SK-N-SH (cell line): Measurements from ENCODE around the gene DNAJC15. TPM values are rescaled to one million over a fixed set of nuclear protein-coding genes. Genes with fewer than 3 reads are reported as not detected.

Source experiments
- CTCF ChIA-PET: fragments of 300-600, 350-600 bp; formaldehyde crosslinking; extraction: SDS; loops from one replicate; lab custom pipeline; 2021; lab: Yijun Ruan, JAX
- POLR2A ChIA-PET: fragments of 350-600 bp; sonication (Branson Sonifier 250); formaldehyde crosslinking; extraction: SDS; loops from one replicate; lab custom pipeline; 2020; ENCODE audit warnings: antibody characterized with exemption, inconsistent platforms; lab: Yijun Ruan, JAX
- DNase-seq: peaks from one replicate; pipeline ENCODE4 v3.0.0; 2012
- H2AFZ ChIP-seq: fragments of 200-600 bp; sonication (generic); 2 replicates; pipeline ENCODE4 v1.8.1; 2016; ENCODE audit warnings: antibody characterized with exemption, mild to moderate bottlenecking, low read depth
- H3F3A ChIP-seq: fragments of 200-600 bp; sonication (generic); replicated peaks from 2 replicates; pipeline ENCODE3; 2016; ENCODE audit warnings: antibody characterized with exemption, mild to moderate bottlenecking; ENCODE audit not compliant: insufficient read depth
- H3K27ac ChIP-seq, 2 experiments: fragments of 200-500 bp in 1 of 2; fragments of 200-600 bp in 1 of 2; sonication (Bioruptor generic) in 1 of 2; sonication (generic), shearing (Covaris generic) in 1 of 2; 2 replicates each; pipeline versions ENCODE4 v1.5.1 to v1.6.1; 2014 to 2016; ENCODE audit warnings: low read depth in 2 of 2, inconsistent platforms in 1 of 2, low read length in 1 of 2, mild to moderate bottlenecking in 1 of 2, mixed read lengths in 1 of 2
- H3K27me3 ChIP-seq: fragments of 200-600 bp; sonication (generic), shearing (Covaris generic); 2 replicates; pipeline ENCODE4 v1.6.1; 2016; ENCODE audit warnings: mixed run types; ENCODE audit not compliant: insufficient read depth
- H3K36me3 ChIP-seq, 2 experiments: fragments of 200-500 bp in 1 of 2; fragments of 200-600 bp in 1 of 2; sonication (Bioruptor generic) in 1 of 2; sonication (generic) in 1 of 2; replicated peaks in 1 of 2; 2 replicates each; pipeline versions ENCODE3 to v1.5.1; 2014 to 2016; ENCODE audit warnings: low read length in 1 of 2, mild to moderate bottlenecking in 1 of 2; ENCODE audit not compliant: insufficient read depth in 2 of 2, control insufficient read depth in 1 of 2
- H3K4me1 ChIP-seq, 2 experiments: fragments of 200-500 bp in 1 of 2; fragments of 200-600 bp in 1 of 2; sonication (Bioruptor generic) in 1 of 2; sonication (generic), shearing (Covaris generic) in 1 of 2; 2 replicates each; pipeline versions ENCODE4 v1.5.1 to v1.6.1; 2014 to 2016; ENCODE audit warnings: low read depth in 1 of 2, low read length in 1 of 2, mixed run types in 1 of 2; ENCODE audit not compliant: insufficient read depth in 2 of 2, control insufficient read depth in 1 of 2
- H3K4me2 ChIP-seq: fragments of 200-600 bp; sonication (generic), shearing (Covaris generic); 2 replicates; pipeline ENCODE4 v1.6.1; 2017; ENCODE audit warnings: mixed run types
- H3K4me3 ChIP-seq, 2 experiments: fragments of 200-500 bp in 1 of 2; fragments of 200-600 bp in 1 of 2; sonication (Bioruptor generic) in 1 of 2; sonication (generic), shearing (Covaris generic) in 1 of 2; 2 replicates each; pipeline versions ENCODE4 v1.5.1 to v1.8.1; 2014 to 2016; ENCODE audit warnings: low read depth in 2 of 2, inconsistent platforms in 1 of 2, low read length in 1 of 2, mild to moderate bottlenecking in 1 of 2, mixed read lengths in 1 of 2, moderate library complexity in 1 of 2
- H3K79me2 ChIP-seq: fragments of 200-600 bp; sonication (generic); 2 replicates; pipeline ENCODE4 v1.8.1; 2017; ENCODE audit warnings: mild to moderate bottlenecking; ENCODE audit not compliant: insufficient read depth
- H3K9ac ChIP-seq: fragments of 200-600 bp; sonication (generic); 2 replicates; pipeline ENCODE4 v1.6.1; 2017; ENCODE audit warnings: mixed run types
- H3K9me2 ChIP-seq: fragments of 200-600 bp; sonication (generic); 2 replicates; pipeline ENCODE4 v1.6.1; 2017; ENCODE audit warnings: mixed run types
- H3K9me3 ChIP-seq: fragments of 200-600 bp; sonication (generic); 2 replicates; pipeline ENCODE4 v1.6.1; 2017; ENCODE audit warnings: mixed run types, mild to moderate bottlenecking, moderate library complexity
- H4K20me1 ChIP-seq: fragments of 200-600 bp; sonication (generic); 2 replicates; pipeline ENCODE4 v1.6.1; 2017; ENCODE audit warnings: mild to moderate bottlenecking, mixed run types; ENCODE audit not compliant: insufficient read depth
- CTCF ChIP-seq: fragments of 200-600 bp; sonication (generic); IDR thresholded peaks from 2 replicates; pipeline ENCODE4 v1.6.1; 2017; ENCODE audit warnings: antibody characterized with exemption, mild to moderate bottlenecking, moderate library complexity
- ELF1 ChIP-seq: IDR thresholded peaks from 2 replicates; pipeline ENCODE4 v1.4.0; 2012
- EZH2phosphoT487 ChIP-seq: fragments of 200-600 bp; sonication (generic); IDR thresholded peaks from 2 replicates; pipeline ENCODE4 v1.6.1; 2017; ENCODE audit warnings: low read depth, mixed run types, mild to moderate bottlenecking, antibody characterized with exemption, moderate library complexity, borderline replicate concordance
- FOSL2 ChIP-seq: IDR thresholded peaks from 2 replicates; pipeline ENCODE4 v1.4.0; 2012; ENCODE audit warnings: low read depth, mild to moderate bottlenecking, moderate library complexity, borderline replicate concordance
- GATA2 ChIP-seq: sonication (generic); formaldehyde crosslinking; IDR thresholded peaks from 2 replicates; pipeline ENCODE4 v1.5.0; 2020; ENCODE audit warnings: mild to moderate bottlenecking, missing genetic modification reagents
- IRF3 ChIP-seq: fragments of 150-350 bp; IDR thresholded peaks from 2 replicates; pipeline ENCODE4 v1.6.1; 2016; ENCODE audit warnings: mild to moderate bottlenecking, low read depth, low read length
- MXI1 ChIP-seq: IDR thresholded peaks from 2 replicates; pipeline ENCODE4 v1.6.1; 2012; ENCODE audit warnings: mild to moderate bottlenecking, low read depth, low read length, improper control_type of control experiment
- NFIC ChIP-seq: IDR thresholded peaks from 2 replicates; pipeline ENCODE4 v1.4.0; 2012; ENCODE audit warnings: borderline replicate concordance
- NRF1 ChIP-seq: IDR thresholded peaks from 2 replicates; pipeline ENCODE4 v1.6.1; 2012; ENCODE audit warnings: low read depth, mild to moderate bottlenecking, low read length
- PBX3 ChIP-seq: IDR thresholded peaks from 2 replicates; pipeline ENCODE4; 2012
- RCOR1 ChIP-seq: fragments of 150-350 bp; IDR thresholded peaks from 2 replicates; pipeline ENCODE4 v1.6.1; 2017; ENCODE audit warnings: antibody characterized with exemption, low read length
- RFX5 ChIP-seq: IDR thresholded peaks from 2 replicates; pipeline ENCODE4 v1.6.1; 2012; ENCODE audit warnings: mild to moderate bottlenecking, improper control_type of control experiment, low read length
- RXRA ChIP-seq: IDR thresholded peaks from 2 replicates; pipeline ENCODE4 v1.4.0; 2012; ENCODE audit warnings: low read depth, mild to moderate bottlenecking, borderline replicate concordance
- SIN3A ChIP-seq: IDR thresholded peaks from 2 replicates; pipeline ENCODE4 v1.6.1; 2012; ENCODE audit warnings: low read depth, mild to moderate bottlenecking, low read length, moderate library complexity, borderline replicate concordance
- SMC3 ChIP-seq: IDR thresholded peaks from 2 replicates; pipeline ENCODE4 v1.6.1; 2012; ENCODE audit warnings: low read depth, low read length, improper control_type of control experiment
- TAF1 ChIP-seq: IDR thresholded peaks from 2 replicates; pipeline ENCODE4 v1.6.1; 2012; ENCODE audit warnings: low read depth, mild to moderate bottlenecking, low read length, moderate library complexity, borderline replicate concordance
- TEAD4 ChIP-seq: IDR thresholded peaks from 2 replicates; pipeline ENCODE4 v1.4.0; 2012; ENCODE audit warnings: mild to moderate bottlenecking, borderline replicate concordance; ENCODE audit not compliant: insufficient read depth
- USF1 ChIP-seq: IDR thresholded peaks from 2 replicates; pipeline ENCODE4 v1.4.0; 2012; ENCODE audit warnings: low read depth, borderline replicate concordance
- USF2 ChIP-seq: fragments of 150-350 bp; IDR thresholded peaks from 2 replicates; pipeline ENCODE4 v1.6.1; 2017; ENCODE audit warnings: antibody characterized with exemption, low read length, low read depth, borderline replicate concordance
- YY1 ChIP-seq: IDR thresholded peaks from 2 replicates; pipeline ENCODE4 v1.4.0; 2012; ENCODE audit warnings: low read depth, mild to moderate bottlenecking
- WGBS: methylation state at CpG from one replicate; pipeline ENCODE4 v1.1.6; 2017; ENCODE audit warnings: low lambda C conversion rate; 5-methylcytosine and 5-hydroxymethylcytosine counted together
- polyA plus RNA-seq, 3 experiments: library from polyadenylated mRNA; depleted of rRNA; stranded (reverse); fragments of >200 nt; gene quantifications; 2 replicates each; pipeline ENCODE4 v1.2.3, GENCODE V29; 2012

The DNAJC15 gene
- polyA plus RNA-seq, 1 of the 3 experiments (the other 2 are of a cell fraction), result 18.4 TPM

- Histone ChIP-seq H3K9me2 (no peaks in the 10 kb centered on the region), H3K27me3 (no peaks in the 10 kb centered on the region), H2AFZ (no peak overlapping the region), H3K9me3 (no peaks in the 10 kb centered on the region), H3K4me2 (no peak overlapping the region), H3K4me1 (no peaks in the 10 kb centered on the region; a peak in 1 of 4 replicates), H3F3A (peaks cover 5% of the 10 kb centered on the region), H3K79me2 (peaks cover 9% of the 10 kb centered on the region), H3K27ac (no peak overlapping the region), H3K36me3 (no peaks in the 10 kb centered on the region), H4K20me1 (no peaks in the 10 kb centered on the region), H3K9ac (no peak overlapping the region), H3K4me3 (no peak overlapping the region)
- 94% methylated on average over 6 of the region's 6 CpGs for WGBS
- TF ChIP-seq NRF1 (no peak), TEAD4 (no peak), YY1 (no peak)
- POLR2A ChIA-PET, result no interaction called here
- CTCF ChIA-PET, result interaction anchor here (1.0 kb wide), 1 partner anchor 39 kb away, joined by 4 read pairs; no protein-coding TSS in a partner anchor
- DNase-seq, result no peak
Measured at GRCh38 chr13:43046259-43046658, 22.9 kb downstream of the DNAJC15 start.

- peaks cover 40% of the 10 kb centered on the region for H3K79me2 ChIP-seq
- no peaks in the 10 kb centered on the region for H3K27me3 ChIP-seq
- POLR2A ChIA-PET, result no interaction called here
- peak overlapping the region; percentile 73 for H3K4me2 ChIP-seq
- no peaks in the 10 kb centered on the region for H3F3A ChIP-seq
- peak overlapping the region; percentile 43 for H3K9ac ChIP-seq
- CTCF ChIA-PET, result interaction anchor here (1.5 kb wide), 1 partner anchor 16 kb away, joined by 3 read pairs; no protein-coding TSS in a partner anchor
- H3K9me3 ChIP-seq, result no peaks in the 10 kb centered on the region
- no peaks in the 10 kb centered on the region for H3K9me2 ChIP-seq
- peak overlapping the region; percentile 54 for H2AFZ ChIP-seq
- no peaks in the 10 kb centered on the region for H3K36me3 ChIP-seq
- no peaks in the 10 kb centered on the region for H4K20me1 ChIP-seq
- peaks cover 4 to 12% of the 10 kb centered on the region in 2 experiments; a peak in 2 of 4 replicates for H3K4me1 ChIP-seq
- H3K4me3 ChIP-seq, result peak overlapping the region; percentile 0 to 50; a peak in 3 of 4 replicates
- H3K27ac ChIP-seq, result peak overlapping the region; percentile 2 to 65; a peak in 3 of 4 replicates
- no peak for DNase-seq
- WGBS, result 64% methylated on average over 13 of the region's 13 CpGs
- TF ChIP-seq RFX5, result no peak
- no peak for TF ChIP-seq EZH2phosphoT487
- TF ChIP-seq CTCF, result no peak
- no peak for TF ChIP-seq RXRA
- TF ChIP-seq IRF3, result no peak
- no peak for TF ChIP-seq USF1
- TF ChIP-seq SMC3, result no peak
- no peak for TF ChIP-seq PBX3
- no peak for TF ChIP-seq MXI1
- TF ChIP-seq GATA2 (CRISPR knock-in tag), result no peak
- no peak for TF ChIP-seq TEAD4
- no peak for TF ChIP-seq ELF1
- TF ChIP-seq NFIC, result no peak
- no peak for TF ChIP-seq USF2
- no peak for TF ChIP-seq RCOR1
- TF ChIP-seq SIN3A, result no peak
- TF ChIP-seq TAF1, result no peak
- TF ChIP-seq FOSL2, result no peak
Measured at GRCh38 chr13:43054803-43055802, 31.7 kb downstream of the DNAJC15 start.
